ENCODE data around the gene NLK. TPM values are rescaled to one million over a fixed set of nuclear protein-coding genes. Genes with fewer than 3 reads are reported as not detected.

The NLK gene
- total RNA-seq, 2 experiments from 2014 or later, result 18.1 to 27.8 TPM

DNA sequence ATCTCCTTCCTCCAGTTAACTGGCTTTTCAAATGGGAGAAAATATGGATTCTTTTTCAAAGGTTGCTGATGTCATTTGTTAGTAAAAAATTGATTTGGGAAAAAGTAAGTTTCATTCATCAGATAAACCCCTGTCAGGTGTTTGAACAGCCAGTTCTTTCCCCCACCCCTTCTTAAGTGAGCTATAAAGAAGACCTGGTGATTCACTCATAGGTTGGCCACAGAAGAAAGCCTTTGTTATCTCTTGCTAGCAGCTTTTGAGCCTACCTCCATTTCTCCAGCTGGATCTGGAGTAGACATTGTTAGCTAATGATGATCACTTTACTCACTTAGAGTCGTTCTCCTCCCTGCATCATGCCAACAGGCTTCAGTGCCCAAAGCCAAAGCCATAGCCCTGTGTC, 63.0 kb downstream of the NLK start:
- no peak overlapping the region for H3K4me2 ChIP-seq (ENCODE audit: low read length)
- DNase-seq (ENCODE audit: low spot score), result no peak
- ChIA-PET CTCF (ENCODE audit: unreplicated experiment) (no interaction called here), POLR2A (no interaction called here)
- H3K4me3 ChIP-seq (ENCODE audit: low read depth, low read length, poor library complexity, severe bottlenecking), result no peak overlapping the region
- H3K27ac ChIP-seq (ENCODE audit: low read depth, low read length, poor library complexity, severe bottlenecking), result no peak overlapping the region
- intact Hi-C loops (cut with micrococcal nuclease; ENCODE audit: unreplicated experiment), result no loop called here
- no peaks in the 10 kb centered on the region for H4K20me1 ChIP-seq (ENCODE audit: insufficient read depth, low read length)
- no peak overlapping the region for H2AFZ ChIP-seq (ENCODE audit: low read length)
- H3K36me3 ChIP-seq (ENCODE audit: insufficient read depth, low read length), result no peaks in the 10 kb centered on the region
- H3K9me2 ChIP-seq (ENCODE audit: insufficient read depth, low read length), result no peaks in the 10 kb centered on the region
- no peaks in the 10 kb centered on the region for H3K4me1 ChIP-seq (ENCODE audit: insufficient read depth, low read length, poor library complexity, severe bottlenecking)
- TF ChIP-seq EZH2phosphoT487 (IDR thresholded peaks at IDR 0.05; ENCODE audit: borderline replicate concordance, low read depth, low read length), result no peak
- TF ChIP-seq, protein P1, sequence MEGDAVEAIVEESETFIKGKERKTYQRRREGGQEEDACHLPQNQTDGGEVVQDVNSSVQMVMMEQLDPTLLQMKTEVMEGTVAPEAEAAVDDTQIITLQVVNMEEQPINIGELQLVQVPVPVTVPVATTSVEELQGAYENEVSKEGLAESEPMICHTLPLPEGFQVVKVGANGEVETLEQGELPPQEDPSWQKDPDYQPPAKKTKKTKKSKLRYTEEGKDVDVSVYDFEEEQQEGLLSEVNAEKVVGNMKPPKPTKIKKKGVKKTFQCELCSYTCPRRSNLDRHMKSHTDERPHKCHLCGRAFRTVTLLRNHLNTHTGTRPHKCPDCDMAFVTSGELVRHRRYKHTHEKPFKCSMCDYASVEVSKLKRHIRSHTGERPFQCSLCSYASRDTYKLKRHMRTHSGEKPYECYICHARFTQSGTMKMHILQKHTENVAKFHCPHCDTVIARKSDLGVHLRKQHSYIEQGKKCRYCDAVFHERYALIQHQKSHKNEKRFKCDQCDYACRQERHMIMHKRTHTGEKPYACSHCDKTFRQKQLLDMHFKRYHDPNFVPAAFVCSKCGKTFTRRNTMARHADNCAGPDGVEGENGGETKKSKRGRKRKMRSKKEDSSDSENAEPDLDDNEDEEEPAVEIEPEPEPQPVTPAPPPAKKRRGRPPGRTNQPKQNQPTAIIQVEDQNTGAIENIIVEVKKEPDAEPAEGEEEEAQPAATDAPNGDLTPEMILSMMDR (conservative IDR thresholded peaks at IDR 0.05; ENCODE audit: low read length), result no peak
- no peaks in the 10 kb centered on the region for H3K79me2 ChIP-seq (ENCODE audit: insufficient read depth, low read depth, low read length)
- H3K9me3 ChIP-seq (ENCODE audit: low read length), result no peaks in the 10 kb centered on the region
- BruUV-seq (replicated peaks), result no TSS peak

DNA sequence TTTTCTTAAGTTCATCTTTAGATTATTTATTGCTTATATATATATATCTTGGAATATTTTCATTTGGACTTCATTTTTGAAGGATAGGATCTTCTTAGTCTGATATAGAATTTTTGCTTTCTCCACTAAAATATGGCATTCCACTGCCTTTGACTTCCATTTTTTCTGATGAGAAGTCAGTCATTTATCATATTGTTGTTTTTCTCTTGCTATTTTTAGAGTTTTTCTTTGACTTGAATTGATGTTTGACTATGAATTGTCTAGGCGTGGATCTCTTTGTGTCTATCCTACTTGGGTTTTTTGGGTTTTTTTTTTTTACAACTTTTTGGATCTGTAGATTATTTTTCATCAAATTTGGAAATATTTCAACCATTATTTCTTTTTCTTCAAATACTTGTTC, 67.7 kb downstream of the NLK start:
- no TSS peak for BruUV-seq (replicated peaks)
- no peak overlapping the region for H3K4me2 ChIP-seq (ENCODE audit: low read length)
- no peak overlapping the region for H3K4me3 ChIP-seq (ENCODE audit: low read depth, low read length, poor library complexity, severe bottlenecking)
- H3K36me3 ChIP-seq (ENCODE audit: insufficient read depth, low read length), result no peaks in the 10 kb centered on the region
- no peaks in the 10 kb centered on the region for H3K79me2 ChIP-seq (ENCODE audit: insufficient read depth, low read depth, low read length)
- POLR2A ChIA-PET, result no interaction called here
- no peak overlapping the region for H2AFZ ChIP-seq (ENCODE audit: low read length)
- H3K4me1 ChIP-seq (ENCODE audit: insufficient read depth, low read length, poor library complexity, severe bottlenecking), result no peaks in the 10 kb centered on the region
- H3K9me2 ChIP-seq (ENCODE audit: insufficient read depth, low read length), result no peaks in the 10 kb centered on the region
- intact Hi-C loops (cut with micrococcal nuclease; ENCODE audit: unreplicated experiment), result no loop called here
- no peak overlapping the region for H3K27ac ChIP-seq (ENCODE audit: low read depth, low read length, poor library complexity, severe bottlenecking)
- no peaks in the 10 kb centered on the region for H4K20me1 ChIP-seq (ENCODE audit: insufficient read depth, low read length)
- CTCF ChIA-PET (ENCODE audit: unreplicated experiment), result no interaction called here
- DNase-seq (ENCODE audit: low spot score), result no peak
- no peaks in the 10 kb centered on the region for H3K9me3 ChIP-seq (ENCODE audit: low read length)
- TF ChIP-seq, protein P1 (conservative IDR thresholded peaks at IDR 0.05; ENCODE audit: low read length), result no peak
- TF ChIP-seq EZH2phosphoT487 (IDR thresholded peaks at IDR 0.05; ENCODE audit: borderline replicate concordance, low read depth, low read length), result no peak

DNA sequence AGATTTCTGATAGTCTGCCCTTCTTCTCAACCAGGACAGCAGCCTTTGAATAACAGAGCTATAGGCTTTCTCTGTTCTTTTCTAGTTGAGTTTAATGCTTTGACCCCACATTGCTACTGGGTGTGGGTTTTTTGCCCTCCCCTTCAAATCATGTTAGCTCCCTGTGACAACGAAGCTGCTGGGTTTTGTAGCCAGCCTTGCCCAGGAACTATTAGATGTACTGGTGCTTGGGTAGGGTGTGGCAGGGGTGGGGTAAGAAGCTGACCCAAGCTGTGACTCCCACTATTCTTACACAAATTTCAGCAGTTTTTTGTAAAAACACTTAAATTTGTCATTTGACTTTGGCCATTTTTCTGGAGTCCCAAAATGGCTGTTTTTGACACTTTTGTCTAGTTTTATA, 69.7 kb downstream of the NLK start:
- H3K36me3 ChIP-seq (ENCODE audit: insufficient read depth, low read length), result no peaks in the 10 kb centered on the region
- no peaks in the 10 kb centered on the region for H3K9me3 ChIP-seq (ENCODE audit: low read length)
- no peak overlapping the region for H3K4me2 ChIP-seq (ENCODE audit: low read length)
- no peak for TF ChIP-seq EZH2phosphoT487 (IDR thresholded peaks at IDR 0.05; ENCODE audit: borderline replicate concordance, low read depth, low read length)
- TF ChIP-seq, protein P1 (conservative IDR thresholded peaks at IDR 0.05; ENCODE audit: low read length), result no peak
- no peak overlapping the region for H2AFZ ChIP-seq (ENCODE audit: low read length)
- H3K9me2 ChIP-seq (ENCODE audit: insufficient read depth, low read length), result no peaks in the 10 kb centered on the region
- no TSS peak for BruUV-seq (replicated peaks)
- no peak for DNase-seq (ENCODE audit: low spot score)
- H3K27ac ChIP-seq (ENCODE audit: low read depth, low read length, poor library complexity, severe bottlenecking), result no peak overlapping the region
- H3K4me1 ChIP-seq (ENCODE audit: insufficient read depth, low read length, poor library complexity, severe bottlenecking), result no peaks in the 10 kb centered on the region
- ChIA-PET POLR2A (no interaction called here), CTCF (ENCODE audit: unreplicated experiment) (no interaction called here)
- H3K79me2 ChIP-seq (ENCODE audit: insufficient read depth, low read depth, low read length), result no peaks in the 10 kb centered on the region
- intact Hi-C loops (cut with micrococcal nuclease; ENCODE audit: unreplicated experiment), result no loop called here
- no peak overlapping the region for H3K4me3 ChIP-seq (ENCODE audit: low read depth, low read length, poor library complexity, severe bottlenecking)
- H4K20me1 ChIP-seq (ENCODE audit: insufficient read depth, low read length), result no peaks in the 10 kb centered on the region

All from OCI-LY7 (cell line).